Ovary (tissue), 9 donors: Measurements from ENCODE around the gene RSU1. TPM values are rescaled to one million over a fixed set of nuclear protein-coding genes. Genes with fewer than 3 reads are reported as not detected.

ENCODE experiments used
- DNase-seq, 5 donors: peaks; one replicate each; pipeline ENCODE4 v3.0.0-alpha.2; 2019 to 2020
- H3K27ac ChIP-seq, 2 donors: fragments of 200-600 bp; one replicate each; pipeline versions ENCODE4 v1.5.1 to v1.8.0; 2019 to 2022
- H3K27me3 ChIP-seq: fragments of 200-600 bp; one replicate; pipeline ENCODE4 v1.8.0; 2022
- H3K36me3 ChIP-seq: fragments of 200-600 bp; sonication (generic); one replicate; pipeline ENCODE4 v1.5.1; 2019
- H3K4me1 ChIP-seq: one replicate; pipeline ENCODE4 v1.8.1; 2013; ENCODE audit warnings: mild to moderate bottlenecking, moderate library complexity; ENCODE audit not compliant: insufficient read depth
- H3K4me3 ChIP-seq: fragments of 200-600 bp; sonication (generic); one replicate; pipeline ENCODE4 v1.5.1; 2017
- H3K9me3 ChIP-seq, 2 donors: fragments of 200-600 bp in 1 of 2; sonication (generic) in 1 of 2; one replicate each; pipeline versions ENCODE4 v1.5.1 to v1.8.1; 2013 to 2019; ENCODE audit warnings: mild to moderate bottlenecking in 1 of 2, moderate library complexity in 1 of 2
- EP300 ChIP-seq: sonication (generic); formaldehyde crosslinking; IDR thresholded peaks from one replicate; pipeline ENCODE4 v1.6.1; 2017; ENCODE audit warnings: antibody characterized with exemption
- POLR2A ChIP-seq: fragments of 450-650 bp; IDR thresholded peaks from one replicate; pipeline ENCODE4 v1.6.1; 2017; ENCODE audit warnings: antibody characterized with exemption, mild to moderate bottlenecking, moderate library complexity
- WGBS, 3 donors: extraction: QIAGEN DNeasy Blood & Tissue Kit in 1 of 3; methylation state at CpG; one replicate each; pipeline versions ENCODE4 v1.1.5 to v1.1.7; 2013 to 2017; 5-methylcytosine and 5-hydroxymethylcytosine counted together
- intact Hi-C, 4 donors: fragments of 100-400 bp; cut with DNase I; formaldehyde crosslinking; loops; one replicate each; pipeline versions ENCODE4 v1.11.0 to v1.15.1; 2022 to 2023
- polyA plus RNA-seq, 2 donors: library from polyadenylated mRNA; stranded (reverse); fragments of 200-250 nt in 1 of 2; fragments of 350-450 nt in 1 of 2; fragmentation: Illumina TruSeq in 1 of 2; extraction: RNeasy Lipid Tissue Mini Kit (QIAGEN cat#74804) in 1 of 2; gene quantifications; one replicate each; pipeline ENCODE4 v1.2.3, GENCODE V29; 2013 to 2014
- total RNA-seq, 7 donors: library from RNA; depleted of rRNA in 2 of 7; stranded (reverse); fragments of >200 nt in 2 of 7; fragmentation: NEBNext Ultra II Directional in 3 of 7; extraction: Animal tissue kit (Norgen Biotek cat#: 25700) in 3 of 7; gene quantifications; one replicate each; pipeline versions ENCODE4 v1.1.0 to v1.2.4, GENCODE V29; 2016 to 2023
- TF ChIP-seq, protein P1 (sequence below), 3 donors: fragments of 450-650 bp in 2 of 3; fragments of 200-600 bp in 1 of 3; IDR thresholded peaks; one replicate each; pipeline versions ENCODE4 v1.5.1 to v1.8.0; 2016 to 2022; ENCODE audit warnings: antibody characterized with exemption in 3 of 3, mild to moderate bottlenecking in 1 of 3
- donor health status: DM: no; HTN: no; CAD: no; lungs with moderate emphysema.
- donor health status: DM: no; HTN: no; CAD: no.
- donor health status: Bipolar disorder and iron deficiency.
- donor health status: DM: yes; HTN: yes; CAD: no.
- donor health status: DM: no; HTN: no; CAD: no.
- donor health status: DM: yes; HTN: yes; CAD: no.

The RSU1 gene
- total and polyA plus RNA-seq, 9 donors: 30.1 to 184 (median 70.3) TPM

- WGBS, 3 donors: 74 to 83% (median 77%) methylated on average over 17 of the region's 17 CpGs
- TF ChIP-seq, protein P1, sequence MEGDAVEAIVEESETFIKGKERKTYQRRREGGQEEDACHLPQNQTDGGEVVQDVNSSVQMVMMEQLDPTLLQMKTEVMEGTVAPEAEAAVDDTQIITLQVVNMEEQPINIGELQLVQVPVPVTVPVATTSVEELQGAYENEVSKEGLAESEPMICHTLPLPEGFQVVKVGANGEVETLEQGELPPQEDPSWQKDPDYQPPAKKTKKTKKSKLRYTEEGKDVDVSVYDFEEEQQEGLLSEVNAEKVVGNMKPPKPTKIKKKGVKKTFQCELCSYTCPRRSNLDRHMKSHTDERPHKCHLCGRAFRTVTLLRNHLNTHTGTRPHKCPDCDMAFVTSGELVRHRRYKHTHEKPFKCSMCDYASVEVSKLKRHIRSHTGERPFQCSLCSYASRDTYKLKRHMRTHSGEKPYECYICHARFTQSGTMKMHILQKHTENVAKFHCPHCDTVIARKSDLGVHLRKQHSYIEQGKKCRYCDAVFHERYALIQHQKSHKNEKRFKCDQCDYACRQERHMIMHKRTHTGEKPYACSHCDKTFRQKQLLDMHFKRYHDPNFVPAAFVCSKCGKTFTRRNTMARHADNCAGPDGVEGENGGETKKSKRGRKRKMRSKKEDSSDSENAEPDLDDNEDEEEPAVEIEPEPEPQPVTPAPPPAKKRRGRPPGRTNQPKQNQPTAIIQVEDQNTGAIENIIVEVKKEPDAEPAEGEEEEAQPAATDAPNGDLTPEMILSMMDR (IDR thresholded peaks at IDR 0.05): no peak
- no peak for TF ChIP-seq EP300
- TF ChIP-seq POLR2A: no peak
- H3K36me3 ChIP-seq: no peaks in the 10 kb centered on the region
- H3K4me1 ChIP-seq: no peaks in the 10 kb centered on the region
- no peak overlapping the region for H3K27ac ChIP-seq
- no peak for DNase-seq
- no peaks in the 10 kb centered on the region for H3K9me3 ChIP-seq
- no peak overlapping the region for H3K4me3 ChIP-seq
- no peaks in the 10 kb centered on the region for H3K27me3 ChIP-seq
- intact Hi-C loops: no loop called here
Observed at GRCh38 chr10:16699435-16700057, 117.7 kb downstream of the RSU1 start.

DNA sequence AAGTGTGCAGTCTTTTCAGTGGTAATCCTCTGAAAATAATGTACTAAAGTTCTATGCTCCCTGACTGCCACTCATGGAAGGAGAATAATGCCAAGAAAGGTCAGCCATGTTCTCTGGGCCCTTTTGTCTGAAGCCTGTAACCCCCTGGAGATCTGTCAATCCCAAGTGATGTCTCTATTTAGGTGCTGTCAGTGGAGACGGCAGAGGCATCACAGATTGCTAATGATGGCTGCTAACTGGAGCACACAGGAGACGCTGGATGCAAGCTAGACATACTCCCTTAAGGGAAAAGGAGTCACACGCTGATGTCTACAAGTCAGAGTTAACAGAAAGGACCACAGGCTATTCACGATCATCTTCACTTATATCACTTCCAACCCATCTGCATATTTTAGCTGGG is 118.8 kb downstream of the RSU1 start:
- intact Hi-C loops: no loop called here
- H3K27ac ChIP-seq: no peak overlapping the region
- H3K9me3 ChIP-seq: no peaks in the 10 kb centered on the region
- no peaks in the 10 kb centered on the region for H3K4me1 ChIP-seq
- no peak overlapping the region for H3K4me3 ChIP-seq
- DNase-seq: no peak
- H3K36me3 ChIP-seq: no peaks in the 10 kb centered on the region
- WGBS, 3 donors: 90 to 92% (median 92%) methylated on average over 4 of the region's 4 CpGs
- TF ChIP-seq POLR2A (no peak), EP300 (no peak)
- TF ChIP-seq, protein P1 (IDR thresholded peaks at IDR 0.05): no peak
- no peaks in the 10 kb centered on the region for H3K27me3 ChIP-seq

DNA sequence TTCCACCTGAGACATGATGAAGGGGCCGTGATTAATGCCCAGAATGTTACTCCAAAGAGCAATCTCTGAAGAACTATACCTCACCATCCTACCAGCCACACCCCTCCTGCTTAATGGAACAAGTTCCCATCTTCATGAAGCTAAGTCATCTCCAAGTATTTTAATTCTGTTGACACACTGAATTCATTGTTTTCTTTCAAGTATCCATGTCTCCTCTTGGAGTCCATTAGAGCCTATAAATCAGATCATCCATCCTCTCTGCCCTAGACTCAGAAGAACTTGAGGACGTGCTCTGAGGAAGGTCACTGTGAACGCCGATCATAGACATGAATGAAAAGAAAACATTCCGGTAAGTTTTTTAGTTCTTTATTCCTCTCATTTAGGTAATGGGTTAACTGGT is 126.8 kb downstream of the RSU1 start:
- DNase-seq: no peak
- WGBS, 3 donors: 81 to 82% (median 81%) methylated on average over 5 of the region's 5 CpGs
- no peaks in the 10 kb centered on the region for H3K27me3 ChIP-seq
- H3K36me3 ChIP-seq: no peaks in the 10 kb centered on the region
- H3K9me3 ChIP-seq: no peaks in the 10 kb centered on the region
- TF ChIP-seq, protein P1 (IDR thresholded peaks at IDR 0.05): no peak
- intact Hi-C loops: no loop called here
- H3K4me1 ChIP-seq: no peaks in the 10 kb centered on the region
- H3K4me3 ChIP-seq: no peak overlapping the region
- no peak overlapping the region for H3K27ac ChIP-seq

- no peak for DNase-seq
- H3K27me3 ChIP-seq: no peaks in the 10 kb centered on the region
- H3K4me3 ChIP-seq: no peak overlapping the region
- WGBS, 3 donors: 67 to 74% (median 73%) methylated on average over 5 of the region's 5 CpGs
- no peak overlapping the region for H3K27ac ChIP-seq
- no peaks in the 10 kb centered on the region for H3K4me1 ChIP-seq
- H3K9me3 ChIP-seq: no peaks in the 10 kb centered on the region
- TF ChIP-seq, protein P1 (IDR thresholded peaks at IDR 0.05): no peak
- TF ChIP-seq POLR2A (no peak), EP300 (no peak)
- intact Hi-C loops: no loop called here
- H3K36me3 ChIP-seq: no peaks in the 10 kb centered on the region
Observed at GRCh38 chr10:16689696-16690095, 127.5 kb downstream of the RSU1 start.
